Stimulated activated CD4-positive, alpha-beta T cell treated with anti-CD3 and anti-CD28 coated beads, Interleukin-2, amount 100 ng/mL, for 4 hours (primary cell): ENCODE data around the gene CDK12.

Source experiments
- DNase-seq: peaks from one replicate; pipeline ENCODE4 v3.0.0-alpha.2; 2020; ENCODE audit warnings: low read depth

CDK12 gene

GRCh38 chr17:39549747-39550573, 88.7 kb downstream of the CDK12 start:
- DNase-seq, result no peak

- no peak for DNase-seq
These were observed 90.6 kb downstream of the CDK12 start for GRCh38 chr17:39551879-39552278.

- no peak for DNase-seq
These were observed 92.2 kb downstream of the CDK12 start for GRCh38 chr17:39553341-39553945.

DNA sequence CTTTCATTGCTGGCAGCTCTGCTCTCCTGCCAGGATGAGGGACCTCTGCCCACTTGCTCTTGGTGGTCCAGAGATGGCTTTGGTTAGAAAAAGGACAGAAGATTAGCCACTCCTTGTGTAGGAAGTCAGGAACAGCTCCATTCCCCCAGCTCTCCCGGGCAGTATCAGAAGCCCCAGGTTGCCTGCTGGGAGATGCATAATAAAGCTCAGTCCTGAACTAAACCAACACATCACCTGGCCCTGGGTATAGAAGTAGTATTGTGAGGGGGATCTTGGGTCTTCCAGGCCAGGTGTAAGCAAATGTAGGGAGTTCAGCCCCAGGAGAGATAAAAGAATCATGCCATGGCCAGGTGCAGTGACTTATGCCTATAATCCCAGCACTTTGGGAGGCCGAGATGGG, 94.1 kb downstream of the CDK12 start:
- DNase-seq, result no peak

DNA sequence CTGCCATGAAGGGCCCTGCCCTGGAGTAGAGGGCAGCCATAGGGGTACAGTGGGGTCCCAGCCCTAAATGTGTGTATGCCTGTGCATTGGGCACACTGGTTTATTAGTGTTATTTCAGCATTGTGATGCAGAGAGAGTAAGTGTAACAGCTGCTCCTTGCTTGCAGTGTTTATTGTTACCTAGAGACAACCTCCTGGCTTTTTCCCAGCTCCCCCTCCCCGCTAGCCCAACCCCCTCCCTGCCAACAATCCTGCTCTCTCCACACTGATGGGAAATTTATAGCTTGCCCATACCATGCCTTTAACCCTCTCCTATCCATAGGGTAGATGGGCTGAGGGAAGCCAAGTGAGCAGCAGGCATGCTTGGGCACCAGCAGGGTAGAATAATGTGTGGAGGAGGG, 95.1 kb downstream of the CDK12 start:
- no peak for DNase-seq

- no peak for DNase-seq
These were observed 101.1 kb downstream of the CDK12 start for GRCh38 chr17:39562395-39562794.

DNA sequence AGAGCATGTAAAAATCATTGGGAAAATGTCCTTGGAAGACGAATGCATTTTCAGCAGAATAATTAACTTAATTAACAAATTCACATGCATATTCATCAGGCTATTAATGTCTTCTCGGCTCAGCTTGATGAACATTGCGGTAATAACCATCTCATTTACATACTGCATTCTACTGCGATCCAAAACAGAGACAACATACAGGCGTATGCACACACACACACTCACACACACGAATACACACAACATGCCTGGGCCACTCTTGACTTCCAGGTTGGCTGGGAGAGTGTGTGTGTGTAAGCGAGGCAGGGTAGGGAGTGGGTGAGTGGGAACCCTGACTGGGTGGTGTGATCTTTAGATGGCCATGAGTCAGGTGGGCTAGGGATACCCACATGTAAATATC, 101.7 kb downstream of the CDK12 start:
- no peak for DNase-seq

DNA sequence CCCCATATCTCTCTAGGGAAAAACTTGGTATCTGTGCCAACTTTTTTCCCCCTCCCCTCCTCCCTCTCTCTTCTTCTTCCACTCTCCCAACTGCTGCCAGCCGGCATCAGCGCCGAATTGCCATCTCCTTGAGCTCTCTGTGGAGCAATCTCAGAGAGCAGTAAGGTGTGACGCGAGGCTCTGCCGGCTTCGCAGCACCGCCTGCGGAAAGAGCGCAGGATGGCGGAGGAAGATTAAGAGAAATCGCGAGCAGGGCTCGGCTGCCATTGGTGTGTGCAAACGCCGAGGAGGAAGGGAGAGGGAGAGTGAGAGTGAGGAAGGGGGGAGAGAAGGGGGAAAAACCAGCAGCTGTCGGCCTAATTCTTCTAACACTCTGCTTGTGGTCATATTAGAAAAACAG, 102.2 kb downstream of the CDK12 start:
- DNase-seq, result no peak

GRCh38 chr17:39564211-39564848, 103.0 kb downstream of the CDK12 start:
- DNase-seq, result no peak

DNA sequence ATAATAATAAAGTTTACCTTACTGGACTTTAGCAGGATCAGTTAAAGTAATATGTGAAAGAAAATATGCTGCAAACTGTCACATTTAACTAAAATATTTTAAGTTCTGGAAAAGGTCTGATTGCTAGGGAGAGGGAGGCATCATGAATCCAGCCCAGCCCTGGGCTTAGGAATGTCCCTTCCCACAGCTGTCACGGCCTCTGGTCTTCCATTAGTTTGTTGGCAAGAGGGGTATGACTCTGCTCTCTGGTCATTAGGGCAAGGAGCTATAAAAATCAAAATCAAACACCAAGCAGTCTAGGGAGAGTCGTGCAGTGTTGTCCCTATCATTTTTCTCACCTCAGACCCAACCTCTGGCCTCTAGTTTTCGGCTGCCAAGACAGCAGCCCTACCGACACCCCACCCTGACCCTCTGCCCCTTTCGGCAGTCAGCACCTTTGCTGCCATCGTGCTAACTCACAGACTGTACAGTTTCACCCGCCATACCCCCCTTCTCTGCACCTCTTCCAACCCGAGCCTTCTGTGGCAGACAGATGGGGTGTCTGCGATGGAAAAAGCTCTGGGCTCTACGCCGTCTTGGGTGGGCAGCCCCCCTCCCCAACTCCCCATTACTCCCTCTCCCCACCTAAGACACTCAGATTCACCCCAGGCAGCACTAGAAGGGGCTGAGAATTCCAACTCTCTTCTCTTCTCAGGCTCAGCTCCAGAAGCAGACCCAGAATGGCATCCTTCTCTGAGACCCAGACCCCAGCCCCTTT, 105.0 kb downstream of the CDK12 start:
- DNase-seq, result no peak

DNA sequence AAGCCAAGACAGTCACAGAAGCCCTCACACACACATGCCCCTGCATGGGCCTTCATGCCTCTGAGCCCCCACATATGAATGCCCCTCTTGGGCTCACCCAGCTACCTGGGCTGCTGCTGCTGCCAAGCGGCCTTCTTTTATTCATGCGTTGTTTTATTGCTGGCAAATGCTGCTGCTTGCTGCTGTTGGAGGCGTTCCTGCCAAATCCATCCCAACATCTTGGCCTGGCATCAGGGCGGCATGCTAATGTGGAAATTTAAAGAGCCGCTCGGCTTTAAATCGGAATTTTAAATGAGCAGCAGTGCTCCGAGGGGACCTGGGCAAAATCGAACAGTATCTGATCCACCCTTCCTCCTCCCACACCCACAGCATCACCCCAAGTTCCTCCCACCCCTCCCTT, 107.4 kb downstream of the CDK12 start:
- no peak for DNase-seq

GRCh38 chr17:39569126-39569525, 107.8 kb downstream of the CDK12 start:
- DNase-seq, result no peak

DNA sequence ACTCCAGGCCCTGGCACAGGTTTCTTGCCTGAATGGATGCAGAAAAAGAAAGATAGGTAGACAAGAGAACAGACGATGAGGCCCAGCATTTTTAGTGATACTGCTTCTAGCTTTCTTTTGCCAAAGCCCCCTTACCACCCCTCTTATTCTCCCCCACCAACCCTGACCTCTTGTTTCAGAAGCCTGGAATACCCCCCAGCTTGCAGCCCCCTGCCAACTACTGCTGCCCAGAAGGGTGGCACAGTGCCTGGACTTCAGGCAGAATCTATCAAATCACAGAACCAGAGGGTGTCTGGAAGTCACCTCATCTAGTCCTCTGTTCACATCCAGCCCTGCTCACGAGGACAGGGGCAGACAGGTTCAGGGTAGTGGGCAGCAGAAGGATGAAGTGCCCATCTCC, 110.8 kb downstream of the CDK12 start:
- no peak for DNase-seq

GRCh38 chr17:39573447-39574298, 112.4 kb downstream of the CDK12 start:
- no peak for DNase-seq

- no peak for DNase-seq
These were observed 114.9 kb downstream of the CDK12 start for GRCh38 chr17:39576187-39576586.

GRCh38 chr17:39578272-39578671, 117.0 kb downstream of the CDK12 start:
- DNase-seq, result no peak

DNA sequence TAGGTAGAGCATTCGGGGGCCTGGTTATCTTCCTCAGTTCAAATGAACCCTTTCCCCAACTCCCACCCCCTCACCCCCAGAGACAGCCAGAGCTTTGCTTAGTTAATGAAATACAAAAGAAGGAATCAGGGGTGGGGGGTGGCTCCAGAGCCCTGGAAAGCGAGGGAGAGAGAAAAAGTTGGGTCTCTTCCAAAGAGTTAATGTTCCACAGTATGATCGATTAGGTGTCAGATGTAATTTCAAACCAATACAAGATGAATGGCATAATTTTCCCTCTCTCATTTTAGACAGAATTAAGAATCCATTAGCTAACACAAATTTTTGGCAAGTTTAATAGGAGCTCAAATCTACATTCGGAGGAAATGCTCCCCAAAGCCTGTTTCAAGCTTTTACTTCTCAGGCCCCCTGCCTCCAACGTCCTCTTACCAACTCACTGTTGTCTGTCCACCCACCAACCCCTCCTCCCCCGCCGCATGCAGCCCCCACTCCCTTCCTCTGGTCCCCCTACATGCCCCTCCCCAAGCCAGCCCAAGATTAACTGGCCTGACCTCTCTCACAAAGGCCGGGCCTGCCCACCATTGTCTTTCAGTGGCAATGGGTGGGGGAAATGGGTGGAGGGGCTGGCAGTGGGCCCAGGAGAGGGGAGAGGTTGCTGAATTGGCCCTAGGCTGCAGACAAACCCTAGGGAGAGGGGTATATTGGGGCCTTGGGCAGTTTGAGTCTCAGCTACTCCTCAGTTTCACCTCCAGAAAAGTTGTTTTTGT, 118.2 kb downstream of the CDK12 start:
- DNase-seq, result no peak

DNA sequence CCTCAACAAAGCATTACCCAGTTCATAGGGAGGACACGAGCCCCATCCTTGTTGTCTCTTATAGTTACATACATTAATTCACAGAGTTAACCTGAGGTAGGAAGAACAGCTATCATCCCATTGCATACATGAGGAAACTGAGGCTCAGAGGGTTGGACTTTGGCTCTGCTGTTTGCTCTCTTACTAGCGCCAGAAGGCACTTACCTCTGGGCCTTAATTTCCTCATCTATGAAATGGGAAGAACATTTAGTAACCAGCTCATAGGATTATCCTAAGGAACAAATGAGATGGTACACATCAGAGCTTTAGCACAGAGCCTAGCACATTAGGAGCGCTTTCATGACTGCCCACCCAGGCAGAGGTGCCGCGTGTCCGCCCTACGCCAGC, 118.8 kb downstream of the CDK12 start:
- DNase-seq, result no peak

- DNase-seq, result no peak
These were observed 119.9 kb downstream of the CDK12 start for GRCh38 chr17:39581071-39581758.

GRCh38 chr17:39581759-39582085, 120.4 kb downstream of the CDK12 start:
- no peak for DNase-seq
